ENCODE measurements around the gene OSBPL2. TPM values are rescaled to one million over a fixed set of nuclear protein-coding genes. Genes with fewer than 3 reads are reported as not detected.

OSBPL2 gene
- total and polyA plus RNA-seq, 2 experiments from 2014 or later = 16.6 to 31.2 TPM

- Histone ChIP-seq H2AFZ (no peak overlapping the region), H3K4me1 (ENCODE audit: insufficient read depth) (no peaks in the 10 kb centered on the region), H3K4me2 (no peak overlapping the region), H3K79me2 (replicated peaks; ENCODE audit: insufficient read depth) (no peaks in the 10 kb centered on the region), H3K36me3 (ENCODE audit: insufficient read depth) (no peaks in the 10 kb centered on the region), H3F3A (replicated peaks; ENCODE audit: low read depth) (no peaks in the 10 kb centered on the region), H3K27me3 (ENCODE audit: insufficient read depth) (no peaks in the 10 kb centered on the region), H4K20me1 (replicated peaks; ENCODE audit: insufficient read depth) (no peaks in the 10 kb centered on the region), H3K27ac (ENCODE audit: low read depth) (no peak overlapping the region), H3K4me3 (no peak overlapping the region), H3K9me2 (ENCODE audit: insufficient read depth) (no peaks in the 10 kb centered on the region)
- TF ChIP-seq JUNB (IDR thresholded peaks at IDR 0.05; ENCODE audit: unreplicated experiment) (no peak), ZNF462 (CRISPR knock-in tag; IDR thresholded peaks at IDR 0.05) (no peak), ZNF114 (CRISPR knock-in tag; IDR thresholded peaks at IDR 0.05) (no peak), EZH2phosphoT487 (IDR thresholded peaks at IDR 0.05; ENCODE audit: unreplicated experiment) (no peak)
- Mint-ChIP-seq H3K4me1 (peaks cover 5% of the 10 kb centered on the region), H3K27ac (no peak overlapping the region), H3K36me3 (ENCODE audit: low read depth) (no peaks in the 10 kb centered on the region), H3K9me3 (no peaks in the 10 kb centered on the region), H3K27me3 (ENCODE audit: insufficient read depth, low read depth, poor library complexity) (peaks cover 2% of the 10 kb centered on the region), H3K4me3 (no peak overlapping the region)
- DNase-seq (ENCODE audit: low spot score) = no peak
- no peak for ATAC-seq
Measured at GRCh38 chr20:62230276-62230675, 8.0 kb upstream of the OSBPL2 start.

GRCh38 chr20:62230696-62231095, 7.6 kb upstream of the OSBPL2 start:
- no peaks in the 10 kb centered on the region for H3K9me3 Mint-ChIP-seq
- no peak overlapping the region for H3K4me3 Mint-ChIP-seq
- H3K27ac Mint-ChIP-seq = no peak overlapping the region
- Histone ChIP-seq H3K27ac (ENCODE audit: low read depth) (no peak overlapping the region), H3K27me3 (ENCODE audit: insufficient read depth) (no peaks in the 10 kb centered on the region), H3K4me3 (no peak overlapping the region), H3K4me1 (ENCODE audit: insufficient read depth) (no peaks in the 10 kb centered on the region), H3F3A (replicated peaks; ENCODE audit: low read depth) (no peaks in the 10 kb centered on the region), H3K36me3 (ENCODE audit: insufficient read depth) (no peaks in the 10 kb centered on the region), H3K79me2 (replicated peaks; ENCODE audit: insufficient read depth) (no peaks in the 10 kb centered on the region), H3K4me2 (no peak overlapping the region), H3K9me2 (ENCODE audit: insufficient read depth) (no peaks in the 10 kb centered on the region), H2AFZ (no peak overlapping the region), H4K20me1 (replicated peaks; ENCODE audit: insufficient read depth) (no peaks in the 10 kb centered on the region)
- no peak for DNase-seq (ENCODE audit: low spot score)
- H3K27me3 Mint-ChIP-seq (ENCODE audit: insufficient read depth, low read depth, poor library complexity) = peaks cover 2% of the 10 kb centered on the region
- H3K36me3 Mint-ChIP-seq (ENCODE audit: low read depth) = no peaks in the 10 kb centered on the region
- no peak for ATAC-seq
- H3K4me1 Mint-ChIP-seq = peaks cover 5% of the 10 kb centered on the region
- TF ChIP-seq CTCF (conservative IDR thresholded peaks at IDR 0.05; ENCODE audit: low read depth in 2 of 2) = no peak
- no peak for TF ChIP-seq ZNF114 (CRISPR knock-in tag; IDR thresholded peaks at IDR 0.05)
- no peak for TF ChIP-seq POLR2AphosphoS5 (IDR thresholded peaks at IDR 0.05; ENCODE audit: low read depth)
- no peak for TF ChIP-seq STAT1 (IDR thresholded peaks at IDR 0.05; ENCODE audit: unreplicated experiment)

All from GM23338 (cell line).